ENCODE results near the gene MSH5.

DNA sequence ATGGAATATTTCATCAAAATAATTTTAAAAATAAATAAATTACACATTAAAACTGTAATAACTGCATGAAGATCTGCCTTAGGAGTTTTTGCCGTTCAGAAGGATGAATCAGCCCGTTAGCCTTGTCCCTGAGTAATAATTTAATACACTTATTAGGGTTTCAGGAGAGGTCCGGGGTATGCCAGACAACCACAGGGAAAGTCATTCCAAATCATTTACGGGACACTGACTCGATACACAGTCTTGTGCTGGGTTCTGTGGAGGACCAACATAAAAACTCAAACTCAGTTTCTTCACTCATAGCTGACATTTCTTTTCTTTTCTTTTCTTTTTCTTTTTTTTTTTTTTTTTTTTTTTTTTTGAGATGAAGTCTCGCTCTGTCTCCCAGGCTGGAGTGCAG, 33.9 kb upstream of the MSH5 start:
- TF ChIP-seq CTCF (conservative IDR thresholded peaks at IDR 0.05; ENCODE audit: low read depth, low read length) (no peak), EZH2 (IDR thresholded peaks at IDR 0.05; ENCODE audit: low read length, unreplicated experiment) (no peak)
